ENCODE results near the gene RGS6.

RGS6 gene

GRCh38 chr14:72341686-72342085, 409.5 kb downstream of the RGS6 start:
- Histone ChIP-seq H3K27ac (no peak overlapping the region), H3K4me3 (no peak overlapping the region)

GRCh38 chr14:72347118-72347517, 414.9 kb downstream of the RGS6 start:
- H3K4me3 ChIP-seq, result no peak overlapping the region
- no peak overlapping the region for H3K27ac ChIP-seq

- Histone ChIP-seq H3K27ac (no peak overlapping the region), H3K4me3 (no peak overlapping the region)
These were observed 418.0 kb downstream of the RGS6 start for GRCh38 chr14:72350215-72350614.

- Histone ChIP-seq H3K27ac (no peak overlapping the region), H3K4me3 (no peak overlapping the region)
These were observed 419.8 kb downstream of the RGS6 start for GRCh38 chr14:72352012-72352411.

GRCh38 chr14:72366619-72367018, 434.4 kb downstream of the RGS6 start:
- Histone ChIP-seq H3K4me3 (no peak overlapping the region), H3K27ac (no peak overlapping the region)

- Histone ChIP-seq H3K27ac (no peak overlapping the region), H3K4me3 (no peak overlapping the region)
These were observed 436.9 kb downstream of the RGS6 start for GRCh38 chr14:72369106-72369505.

GRCh38 chr14:72377016-72377415, 444.8 kb downstream of the RGS6 start:
- H3K4me3 ChIP-seq, result no peak overlapping the region
- H3K27ac ChIP-seq, result no peak overlapping the region

- Histone ChIP-seq H3K4me3 (no peak overlapping the region), H3K27ac (no peak overlapping the region)
These were observed 448.2 kb downstream of the RGS6 start for GRCh38 chr14:72380456-72380855.

- no peak overlapping the region for H3K4me3 ChIP-seq
- H3K27ac ChIP-seq, result no peak overlapping the region
These were observed 451.6 kb downstream of the RGS6 start for GRCh38 chr14:72383865-72384264.

- H3K27ac ChIP-seq, result no peak overlapping the region
- no peak overlapping the region for H3K4me3 ChIP-seq
These were observed 455.5 kb downstream of the RGS6 start for GRCh38 chr14:72387726-72388125.

- H3K27ac ChIP-seq, result no peak overlapping the region
- H3K4me3 ChIP-seq, result no peak overlapping the region
These were observed 457.0 kb downstream of the RGS6 start for GRCh38 chr14:72389200-72389599.

GRCh38 chr14:72401101-72401625, 468.9 kb downstream of the RGS6 start:
- no peak overlapping the region for H3K4me3 ChIP-seq
- H3K27ac ChIP-seq, result no peak overlapping the region

GRCh38 chr14:72401632-72402376, 469.6 kb downstream of the RGS6 start:
- Histone ChIP-seq H3K27ac (no peak overlapping the region), H3K4me3 (no peak overlapping the region)

- Histone ChIP-seq H3K27ac (no peak overlapping the region), H3K4me3 (no peak overlapping the region)
These were observed 470.1 kb downstream of the RGS6 start for GRCh38 chr14:72402377-72402772.

GRCh38 chr14:72404106-72404774, 472.0 kb downstream of the RGS6 start:
- H3K27ac ChIP-seq, result no peak overlapping the region
- H3K4me3 ChIP-seq, result no peak overlapping the region

- H3K27ac ChIP-seq, result no peak overlapping the region
- no peak overlapping the region for H3K4me3 ChIP-seq
These were observed 472.8 kb downstream of the RGS6 start for GRCh38 chr14:72404998-72405397.

GRCh38 chr14:72408020-72408419, 475.8 kb downstream of the RGS6 start:
- no peak overlapping the region for H3K4me3 ChIP-seq
- no peak overlapping the region for H3K27ac ChIP-seq

- Histone ChIP-seq H3K4me3 (no peak overlapping the region), H3K27ac (no peak overlapping the region)
These were observed 476.8 kb downstream of the RGS6 start for GRCh38 chr14:72409047-72409446.

GRCh38 chr14:72416081-72416849, 484.0 kb downstream of the RGS6 start:
- no peak overlapping the region for H3K27ac ChIP-seq
- no peak overlapping the region for H3K4me3 ChIP-seq

- H3K4me3 ChIP-seq, result no peak overlapping the region
- H3K27ac ChIP-seq, result no peak overlapping the region
These were observed 484.7 kb downstream of the RGS6 start for GRCh38 chr14:72416892-72417291.

- no peak overlapping the region for H3K27ac ChIP-seq
- no peak overlapping the region for H3K4me3 ChIP-seq
These were observed 486.6 kb downstream of the RGS6 start for GRCh38 chr14:72418806-72419205.
